T-helper 2 cell treated with Interferon-gamma antibody and Interleukin-4, amounts not matched to agents 5 μg/mL and 100 μg/mL, for 36 hours (primary cell): ENCODE data around the gene SPECC1.
"Not testable (repeated sequence)": the region's sequence is repeated elsewhere in the genome, so short reads cannot be mapped to it uniquely, and the experiment has no call there.

Source experiments
- DNase-seq: peaks from one replicate; pipeline ENCODE4 v3.0.0; 2021; ENCODE audit warnings: low spot score
- H3K27ac Mint-ChIP-seq: one replicate; pipeline ENCODE4 v1.8.0; 2021; ENCODE audit warnings: mild to moderate bottlenecking, mixed read lengths
- H3K27me3 Mint-ChIP-seq: one replicate; pipeline ENCODE4 v1.8.0; 2021; ENCODE audit warnings: low read depth, mixed read lengths
- H3K36me3 Mint-ChIP-seq: one replicate; pipeline ENCODE4 v1.8.0; 2021; ENCODE audit warnings: low read depth, mixed read lengths
- H3K4me1 Mint-ChIP-seq: one replicate; pipeline ENCODE4 v1.8.0; 2021; ENCODE audit warnings: low read depth, mixed read lengths
- H3K4me3 Mint-ChIP-seq: one replicate; pipeline ENCODE4 v1.8.0; 2022; ENCODE audit warnings: mild to moderate bottlenecking, moderate library complexity, mixed read lengths
- H3K9me3 Mint-ChIP-seq: one replicate; pipeline ENCODE4 v1.8.0; 2021; ENCODE audit warnings: mixed read lengths

Gene SPECC1

GRCh38 chr17:20009302-20010098 lies at the start of gene SPECC1:
TSS of gene SPECC1 (plus strand) at chr17:20009359. CDS start at chr17:20096652, 87,293 bp downstream.
- Mint-ChIP-seq H3K27me3 (peaks cover 72% of the 10 kb centered on the region), H3K9me3 (no peaks in the 10 kb centered on the region), H3K27ac (peak within 1 kb of the TSS; percentile 70), H3K4me1 (peaks cover 12% of the 10 kb centered on the region), H3K4me3 (peak within 1 kb of the TSS; percentile 95), H3K36me3 (no peaks in the 10 kb centered on the region)
- peak; percentile 89 for DNase-seq

- not testable (repeated sequence) for DNase-seq, H3K27ac Mint-ChIP-seq, H3K4me3 Mint-ChIP-seq, H3K27me3 Mint-ChIP-seq, H3K9me3 Mint-ChIP-seq
- Mint-ChIP-seq H3K4me1 (peaks cover 22% of the 10 kb centered on the region), H3K36me3 (peaks cover 25% of the 10 kb centered on the region)
Observed at GRCh38 chr17:19962954-19963353, 46.2 kb upstream of the SPECC1 start.

DNA sequence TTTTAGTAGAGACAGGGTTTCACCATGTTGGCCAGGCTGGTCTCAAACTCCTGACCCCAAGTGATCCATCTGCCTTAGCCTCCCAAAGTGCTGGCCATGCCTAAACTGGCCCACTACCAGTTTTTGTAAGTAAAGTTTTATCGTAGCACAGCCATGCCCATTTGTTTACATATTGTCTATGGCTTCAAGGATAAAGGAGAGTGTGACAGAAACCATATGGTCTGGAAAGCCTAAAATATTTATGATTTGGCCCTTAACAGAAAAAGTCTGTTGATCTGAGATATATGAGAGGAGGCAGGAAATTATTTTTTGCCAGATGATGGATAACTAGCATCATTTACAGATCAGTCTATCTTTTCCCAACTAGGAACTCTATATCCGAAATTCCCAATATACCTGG lies 36.0 kb upstream of the SPECC1 start:
- H3K36me3 Mint-ChIP-seq, result peaks cover 54% of the 10 kb centered on the region
- no peaks in the 10 kb centered on the region for H3K27me3 Mint-ChIP-seq
- H3K27ac Mint-ChIP-seq, result no peak overlapping the region
- H3K4me3 Mint-ChIP-seq, result no peak overlapping the region
- no peak for DNase-seq
- H3K4me1 Mint-ChIP-seq, result peaks cover 30% of the 10 kb centered on the region
- no peaks in the 10 kb centered on the region for H3K9me3 Mint-ChIP-seq

DNA sequence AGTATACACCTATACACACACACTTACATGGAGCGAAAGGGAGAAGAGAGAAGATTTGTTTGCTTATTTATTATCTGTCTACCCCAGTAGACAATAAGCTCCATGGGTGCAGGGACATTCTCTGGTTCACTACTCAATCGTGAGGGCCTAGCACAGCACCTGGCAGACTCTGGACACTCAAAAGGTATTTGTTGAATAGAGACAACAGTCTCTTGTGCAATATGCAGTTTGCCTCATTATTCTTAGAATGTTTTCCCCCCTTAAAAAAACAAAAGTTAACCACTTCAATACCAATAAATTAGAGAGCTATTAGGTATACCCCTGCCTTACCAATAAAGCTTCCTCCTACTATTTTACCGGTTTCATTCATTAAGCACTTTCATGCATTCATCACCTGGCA lies 33.6 kb upstream of the SPECC1 start:
- no peak for DNase-seq
- Mint-ChIP-seq H3K27ac (no peak overlapping the region), H3K27me3 (no peaks in the 10 kb centered on the region), H3K4me1 (peaks cover 33% of the 10 kb centered on the region), H3K36me3 (peaks cover 46% of the 10 kb centered on the region), H3K9me3 (peaks cover 7% of the 10 kb centered on the region), H3K4me3 (peak overlapping the region; percentile 48)

GRCh38 chr17:19977293-19978208 lies 31.6 kb upstream of the SPECC1 start, which contains the start of gene AKAP10:
TSS of gene AKAP10 (minus strand) at chr17:19977828. CDS start at chr17:19977679, 149 bp downstream.
- Mint-ChIP-seq H3K4me1 (peaks cover 32% of the 10 kb centered on the region), H3K27ac (peak within 1 kb of the TSS; percentile 98)

DNA sequence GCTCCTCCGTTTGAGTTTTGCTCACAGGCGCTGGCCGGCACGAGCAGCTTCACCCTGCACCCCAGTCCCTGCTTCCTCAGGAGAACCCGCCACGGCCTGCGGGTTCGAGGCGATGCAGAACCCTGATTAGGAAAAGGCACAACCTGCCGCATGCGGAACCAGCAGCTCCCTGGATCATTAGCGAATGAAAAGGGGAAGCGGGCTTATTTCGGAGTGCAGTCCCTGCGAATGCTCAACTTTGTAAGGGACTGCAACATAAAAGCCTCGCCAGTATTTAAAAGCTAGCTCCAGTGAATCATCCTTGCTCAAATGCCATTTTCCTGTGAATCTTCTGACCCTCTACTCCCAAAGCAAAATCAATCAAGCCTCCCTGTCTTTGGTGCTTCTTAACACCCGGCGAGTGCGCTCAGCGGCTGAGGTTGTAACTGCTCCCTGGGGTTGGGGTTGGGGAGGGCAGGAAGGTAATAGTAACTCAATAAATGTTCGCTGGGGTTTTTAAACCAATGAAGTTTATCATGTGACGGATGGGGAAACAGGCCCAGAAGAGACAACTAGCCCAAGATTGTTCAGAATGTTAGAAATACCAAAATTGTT lies 30.9 kb upstream of the SPECC1 start:
- Mint-ChIP-seq H3K27me3 (no peaks in the 10 kb centered on the region), H3K4me3 (peak overlapping the region; percentile 98), H3K4me1 (peaks cover 27% of the 10 kb centered on the region), H3K9me3 (peaks cover 7% of the 10 kb centered on the region), H3K27ac (peak overlapping the region; percentile 98), H3K36me3 (peaks cover 32% of the 10 kb centered on the region)
- no peak for DNase-seq

More at GRCh38 chr17:19977293-19978208, 31.6 kb upstream of the SPECC1 start, which contains the start of gene AKAP10:
- no peaks in the 10 kb centered on the region for H3K27me3 Mint-ChIP-seq
- H3K9me3 Mint-ChIP-seq, result peaks cover 7% of the 10 kb centered on the region
- H3K36me3 Mint-ChIP-seq, result peaks cover 39% of the 10 kb centered on the region
- peak; percentile 91 for DNase-seq
- H3K4me3 Mint-ChIP-seq, result peak within 1 kb of the TSS; percentile 98

- H3K27me3 Mint-ChIP-seq, result no peaks in the 10 kb centered on the region
- peaks cover 7% of the 10 kb centered on the region for H3K9me3 Mint-ChIP-seq
- H3K36me3 Mint-ChIP-seq, result peaks cover 27% of the 10 kb centered on the region
- no peak for DNase-seq
- H3K4me1 Mint-ChIP-seq, result peaks cover 25% of the 10 kb centered on the region
- peak overlapping the region; percentile 98 for H3K27ac Mint-ChIP-seq
- H3K4me3 Mint-ChIP-seq, result peak overlapping the region; percentile 98
Observed at GRCh38 chr17:19978805-19979211, 30.4 kb upstream of the SPECC1 start.

- H3K27ac Mint-ChIP-seq, result no peak overlapping the region
- DNase-seq, result no peak
- no peaks in the 10 kb centered on the region for H3K27me3 Mint-ChIP-seq
- peaks cover 7% of the 10 kb centered on the region for H3K9me3 Mint-ChIP-seq
- H3K4me3 Mint-ChIP-seq, result no peak overlapping the region
- peaks cover 19% of the 10 kb centered on the region for H3K4me1 Mint-ChIP-seq
- peaks cover 18% of the 10 kb centered on the region for H3K36me3 Mint-ChIP-seq
Observed at GRCh38 chr17:19979917-19980770, 29.0 kb upstream of the SPECC1 start.

- Mint-ChIP-seq H3K27ac (no peak overlapping the region), H3K36me3 (no peaks in the 10 kb centered on the region), H3K4me1 (peaks cover under 1% of the 10 kb centered on the region), H3K4me3 (no peak overlapping the region), H3K9me3 (no peaks in the 10 kb centered on the region), H3K27me3 (peaks cover 4% of the 10 kb centered on the region)
- no peak for DNase-seq
Observed at GRCh38 chr17:19986941-19987861, 22.0 kb upstream of the SPECC1 start.

DNA sequence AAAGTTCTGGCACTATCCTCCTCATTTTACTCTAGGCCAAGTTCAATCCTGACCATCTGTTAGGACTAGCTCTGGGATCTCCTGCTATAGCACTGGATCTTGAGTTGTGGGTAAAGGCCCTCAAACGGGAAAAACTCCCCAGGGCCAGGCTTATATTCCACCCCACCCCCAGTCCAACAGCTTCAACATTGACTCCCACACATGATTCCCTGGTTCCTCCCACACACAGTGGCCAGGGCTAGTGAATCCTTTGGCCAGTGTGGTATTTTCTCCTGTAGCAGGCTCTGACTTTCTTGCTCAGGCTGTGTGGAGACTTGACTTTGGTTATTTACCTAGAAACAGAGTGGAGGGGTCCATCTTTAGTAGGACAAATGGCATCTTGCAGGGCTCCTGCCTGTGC lies 21.3 kb upstream of the SPECC1 start:
- H3K4me1 Mint-ChIP-seq, result peaks cover 1% of the 10 kb centered on the region
- no peak overlapping the region for H3K4me3 Mint-ChIP-seq
- DNase-seq, result no peak
- peaks cover 4% of the 10 kb centered on the region for H3K27me3 Mint-ChIP-seq
- no peaks in the 10 kb centered on the region for H3K36me3 Mint-ChIP-seq
- no peak overlapping the region for H3K27ac Mint-ChIP-seq
- no peaks in the 10 kb centered on the region for H3K9me3 Mint-ChIP-seq

GRCh38 chr17:19991252-19991885 lies 17.8 kb upstream of the SPECC1 start:
- H3K4me1 Mint-ChIP-seq, result peaks cover 4% of the 10 kb centered on the region
- no peak overlapping the region for H3K4me3 Mint-ChIP-seq
- no peak overlapping the region for H3K27ac Mint-ChIP-seq
- DNase-seq, result no peak
- no peaks in the 10 kb centered on the region for H3K9me3 Mint-ChIP-seq
- H3K36me3 Mint-ChIP-seq, result no peaks in the 10 kb centered on the region
- peaks cover 6% of the 10 kb centered on the region for H3K27me3 Mint-ChIP-seq
